ENCODE measurements around the gene WNT3. TPM values are rescaled to one million over a fixed set of nuclear protein-coding genes. Genes with fewer than 3 reads are reported as not detected.

Gene WNT3
- total and polyA plus RNA-seq, 7 experiments from 2014 or later, result 0.07 to 0.24 TPM; not detected in 5

DNA sequence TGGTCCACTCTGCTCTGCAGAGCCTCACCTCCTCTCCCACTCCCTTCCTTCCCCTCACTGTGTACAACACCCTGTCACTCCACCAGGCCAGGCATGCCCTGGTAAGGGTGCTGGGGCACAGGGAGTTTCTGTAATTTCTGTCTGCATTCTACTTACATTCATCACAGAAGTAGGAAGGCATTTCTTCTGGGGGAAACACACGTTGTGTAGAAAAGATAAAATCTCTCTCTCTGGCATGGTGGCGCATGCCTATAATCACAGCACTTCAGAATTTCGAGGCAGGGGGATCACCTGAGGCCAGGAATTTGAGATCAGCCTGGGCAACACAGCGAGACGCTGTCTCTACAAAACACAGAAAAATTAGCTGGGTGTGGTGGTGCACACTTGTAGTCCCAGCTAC, 27.0 kb downstream of the WNT3 start:
- Mint-ChIP-seq H3K27ac (no peak overlapping the region), H3K9me3 (peaks cover 0 to 4% (median 0%) of the 10 kb centered on the region in 11 donors), H3K36me3 (peaks cover 0 to 3% (median 0%) of the 10 kb centered on the region in 5 donors), H3K27me3 (peaks cover 12 to 52% (median 19%) of the 10 kb centered on the region in 5 donors), H3K4me1 (no peaks in the 10 kb centered on the region), H3K4me3 (no peak overlapping the region)
- ChIA-PET CTCF (no interaction called here), POLR2A (no interaction called here)
- Histone ChIP-seq H3K4me1 (ENCODE audit: control insufficient read depth in 2 of 2, insufficient read depth in 2 of 2, low read length in 2 of 2) (no peaks in the 10 kb centered on the region), H3K27ac (ENCODE audit: low read depth, low read length) (no peak overlapping the region), H3K36me3 (ENCODE audit: control insufficient read depth in 2 of 3, insufficient read depth in 3 of 3, low read length in 3 of 3) (no peaks in the 10 kb centered on the region), H3K9me3 (ENCODE audit: control insufficient read depth in 2 of 3, low read length in 3 of 3) (no peaks in the 10 kb centered on the region), H3K27me3 (ENCODE audit: control insufficient read depth in 2 of 2, insufficient read depth in 2 of 2, low read length in 2 of 2) (no peaks in the 10 kb centered on the region), H3K4me3 (ENCODE audit: low read length) (no peak overlapping the region)
- DNase-seq, result no peak
- ATAC-seq, result no peak
- intact Hi-C loops (cut with micrococcal nuclease), result no loop called here

DNA sequence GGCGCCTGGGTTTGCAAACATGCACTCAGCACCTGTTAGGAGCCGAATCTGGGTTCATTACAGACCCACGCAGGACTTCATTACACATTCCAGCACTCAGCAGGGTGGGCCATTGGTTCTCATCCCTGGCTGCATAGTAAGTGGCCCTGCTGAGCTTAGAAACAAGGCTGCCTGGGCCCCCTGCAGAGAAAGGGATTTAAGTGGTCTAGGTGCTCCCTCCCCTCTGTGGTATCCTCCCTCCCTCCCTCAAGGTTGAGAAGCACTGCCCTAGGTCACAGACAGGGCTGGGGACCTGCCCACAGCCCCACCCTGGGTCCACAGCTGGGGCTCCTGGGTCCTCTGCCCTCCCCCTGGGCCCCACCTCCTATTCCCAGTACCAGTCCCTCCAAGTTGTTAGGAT, 28.3 kb downstream of the WNT3 start:
- Histone ChIP-seq H3K4me1 (ENCODE audit: control insufficient read depth in 2 of 2, insufficient read depth in 2 of 2, low read length in 2 of 2) (no peaks in the 10 kb centered on the region), H3K27me3 (ENCODE audit: control insufficient read depth in 2 of 2, insufficient read depth in 2 of 2, low read length in 2 of 2) (no peaks in the 10 kb centered on the region), H3K4me3 (ENCODE audit: low read length) (no peak overlapping the region), H3K36me3 (ENCODE audit: control insufficient read depth in 2 of 3, insufficient read depth in 3 of 3, low read length in 3 of 3) (no peaks in the 10 kb centered on the region), H3K27ac (ENCODE audit: low read depth, low read length) (no peak overlapping the region), H3K9me3 (ENCODE audit: control insufficient read depth in 2 of 3, low read length in 3 of 3) (no peaks in the 10 kb centered on the region)
- Mint-ChIP-seq H3K4me1 (no peaks in the 10 kb centered on the region), H3K27me3 (peaks cover 6 to 39% (median 19%) of the 10 kb centered on the region in 5 donors), H3K36me3 (peaks cover 0 to 3% (median 0%) of the 10 kb centered on the region in 5 donors), H3K27ac (no peak overlapping the region), H3K9me3 (peaks cover 0 to 4% (median 0%) of the 10 kb centered on the region in 11 donors), H3K4me3 (no peak overlapping the region)
- intact Hi-C loops (cut with micrococcal nuclease), result no loop called here
- ATAC-seq (no peak), DNase-seq (no peak)
- ChIA-PET CTCF (no interaction called here), POLR2A (no interaction called here)

DNA sequence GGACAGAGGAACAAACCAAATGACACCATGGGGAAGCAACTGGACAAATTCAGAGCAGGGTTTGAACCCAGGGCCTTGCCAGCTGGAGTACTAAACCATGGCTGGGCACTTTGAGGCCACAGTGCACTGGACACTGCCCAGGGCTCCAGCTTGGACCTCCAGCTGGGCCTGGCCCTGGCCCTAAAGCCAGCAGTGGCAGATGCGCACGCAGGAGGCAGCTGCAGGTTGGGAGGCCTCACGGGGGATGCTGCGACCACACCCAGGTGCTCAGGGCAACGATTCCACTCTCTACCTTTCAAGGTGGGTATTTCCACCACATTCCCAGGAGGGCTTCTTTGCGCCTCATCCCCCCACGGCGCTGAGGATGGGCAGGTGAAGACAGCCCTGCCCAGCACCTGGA, 28.9 kb downstream of the WNT3 start:
- POLR2A ChIA-PET, result no interaction called here
- Histone ChIP-seq H3K27ac (ENCODE audit: low read depth, low read length) (no peak overlapping the region), H3K4me1 (ENCODE audit: control insufficient read depth in 2 of 2, insufficient read depth in 2 of 2, low read length in 2 of 2) (no peaks in the 10 kb centered on the region), H3K4me3 (ENCODE audit: low read length) (no peak overlapping the region), H3K9me3 (ENCODE audit: control insufficient read depth in 2 of 3, low read length in 3 of 3) (no peaks in the 10 kb centered on the region), H3K36me3 (ENCODE audit: control insufficient read depth in 2 of 3, insufficient read depth in 3 of 3, low read length in 3 of 3) (no peaks in the 10 kb centered on the region), H3K27me3 (ENCODE audit: control insufficient read depth in 2 of 2, insufficient read depth in 2 of 2, low read length in 2 of 2) (no peaks in the 10 kb centered on the region)
- H3K27ac Mint-ChIP-seq, result no peak overlapping the region
- peaks cover 0 to 4% (median 0%) of the 10 kb centered on the region in 11 donors for H3K9me3 Mint-ChIP-seq
- H3K4me1 Mint-ChIP-seq, result no peaks in the 10 kb centered on the region
- no peak overlapping the region for H3K4me3 Mint-ChIP-seq
- no peak for DNase-seq
- H3K27me3 Mint-ChIP-seq, result peaks cover 6 to 39% (median 19%) of the 10 kb centered on the region in 5 donors
- CTCF ChIA-PET, result no interaction called here
- no peak for ATAC-seq
- H3K36me3 Mint-ChIP-seq, result peaks cover 0 to 3% (median 0%) of the 10 kb centered on the region in 5 donors
- intact Hi-C loops (cut with micrococcal nuclease), result no loop called here

DNA sequence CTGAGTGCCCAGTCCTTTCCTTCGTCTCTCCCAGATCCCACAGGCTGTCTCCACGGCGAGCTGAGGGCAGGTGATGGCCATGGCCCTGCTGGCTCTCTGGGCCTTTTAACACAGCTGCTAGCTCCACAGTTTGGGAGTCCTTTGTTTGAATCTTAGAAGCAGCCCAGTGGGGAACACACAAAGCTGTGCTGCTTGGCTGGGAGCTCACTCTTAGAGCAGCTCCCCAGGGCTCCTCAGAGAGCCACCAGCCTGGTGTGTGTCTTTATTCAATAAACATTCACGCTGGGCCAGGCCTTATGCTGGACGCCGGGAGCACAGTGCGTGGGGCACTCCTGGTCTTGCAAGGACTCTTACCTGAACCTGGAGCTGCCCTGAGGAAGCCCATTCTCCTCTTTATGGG, 29.7 kb downstream of the WNT3 start:
- ATAC-seq (no peak), DNase-seq (no peak)
- Histone ChIP-seq H3K4me3 (ENCODE audit: low read length) (no peak overlapping the region), H3K27me3 (ENCODE audit: control insufficient read depth in 2 of 2, insufficient read depth in 2 of 2, low read length in 2 of 2) (no peaks in the 10 kb centered on the region), H3K27ac (ENCODE audit: low read depth, low read length) (no peak overlapping the region), H3K36me3 (ENCODE audit: control insufficient read depth in 2 of 3, insufficient read depth in 3 of 3, low read length in 3 of 3) (no peaks in the 10 kb centered on the region), H3K4me1 (ENCODE audit: control insufficient read depth in 2 of 2, insufficient read depth in 2 of 2, low read length in 2 of 2) (no peaks in the 10 kb centered on the region), H3K9me3 (ENCODE audit: control insufficient read depth in 2 of 3, low read length in 3 of 3) (no peaks in the 10 kb centered on the region)
- intact Hi-C loops (cut with micrococcal nuclease), result no loop called here
- no peaks in the 10 kb centered on the region for H3K4me1 Mint-ChIP-seq
- CTCF ChIA-PET, result no interaction called here
- H3K36me3 Mint-ChIP-seq, result peaks cover 0 to 3% (median 0%) of the 10 kb centered on the region in 5 donors
- H3K27ac Mint-ChIP-seq, result no peak overlapping the region
- H3K9me3 Mint-ChIP-seq, result peaks cover 0 to 4% (median 0%) of the 10 kb centered on the region in 11 donors
- H3K4me3 Mint-ChIP-seq, result no peak overlapping the region
- H3K27me3 Mint-ChIP-seq, result peaks cover 6 to 39% (median 16%) of the 10 kb centered on the region in 5 donors
- POLR2A ChIA-PET, result no interaction called here

DNA sequence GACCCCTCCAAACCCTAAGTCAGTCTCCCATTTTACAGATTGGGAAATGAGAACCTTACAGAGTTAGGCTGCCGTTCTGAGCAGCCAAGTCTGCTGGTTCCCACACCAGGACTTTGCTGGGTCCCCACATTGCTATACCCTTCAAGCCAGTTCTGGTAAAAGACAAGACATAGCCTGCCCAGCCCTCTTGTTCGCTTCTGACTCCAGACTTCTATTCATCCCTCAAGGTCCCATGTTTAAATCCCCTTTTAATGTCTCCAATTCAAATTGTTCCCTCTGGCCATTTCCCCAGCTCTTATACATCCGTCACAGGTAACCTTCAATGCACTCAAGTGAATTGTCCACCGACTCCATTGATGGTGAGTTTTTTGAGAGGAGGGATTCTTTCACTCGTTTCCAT, 30.2 kb downstream of the WNT3 start:
- H3K27me3 ChIP-seq (ENCODE audit: control insufficient read depth in 2 of 2, insufficient read depth in 2 of 2, low read length in 2 of 2), result no peaks in the 10 kb centered on the region

DNA sequence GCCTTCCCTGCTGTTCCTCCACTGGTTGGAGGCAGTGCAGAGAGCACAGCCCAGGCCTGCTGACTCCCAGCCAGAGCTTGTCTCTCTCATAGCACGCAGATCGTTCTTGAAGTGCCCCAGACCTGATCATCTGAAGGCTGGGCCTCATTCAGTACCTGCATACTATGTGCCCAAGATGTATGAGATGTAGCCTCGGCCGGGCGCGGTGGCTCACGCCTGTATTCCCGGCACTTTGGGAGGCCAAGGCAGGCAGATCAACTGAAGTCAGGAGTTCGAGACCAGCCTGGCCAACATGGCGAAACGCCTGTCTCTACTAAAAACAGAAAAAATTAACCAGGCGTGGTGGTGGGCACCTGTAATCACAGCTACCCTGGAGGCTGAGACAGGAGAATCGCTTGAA, 31.0 kb downstream of the WNT3 start:
- Mint-ChIP-seq H3K36me3 (peaks cover 0 to 3% (median 0%) of the 10 kb centered on the region in 5 donors), H3K27me3 (peaks cover 6 to 34% (median 10%) of the 10 kb centered on the region in 5 donors), H3K9me3 (peaks cover 0 to 4% (median 0%) of the 10 kb centered on the region in 11 donors), H3K4me1 (no peaks in the 10 kb centered on the region), H3K4me3 (no peak overlapping the region), H3K27ac (no peak overlapping the region)
- H3K4me3 ChIP-seq (ENCODE audit: low read length), result no peak overlapping the region
- ATAC-seq (no peak), DNase-seq (no peak)
- H3K27me3 ChIP-seq (ENCODE audit: control insufficient read depth in 2 of 2, insufficient read depth in 2 of 2, low read length in 2 of 2), result no peaks in the 10 kb centered on the region
- CTCF ChIA-PET, result no interaction called here
- H3K9me3 ChIP-seq (ENCODE audit: control insufficient read depth in 2 of 3, low read length in 3 of 3), result no peaks in the 10 kb centered on the region
- no peak overlapping the region for H3K27ac ChIP-seq (ENCODE audit: low read depth, low read length)
- no peaks in the 10 kb centered on the region for H3K36me3 ChIP-seq (ENCODE audit: control insufficient read depth in 2 of 3, insufficient read depth in 3 of 3, low read length in 3 of 3)
- POLR2A ChIA-PET, result no interaction called here
- intact Hi-C loops (cut with micrococcal nuclease), result no loop called here
- H3K4me1 ChIP-seq (ENCODE audit: control insufficient read depth in 2 of 2, insufficient read depth in 2 of 2, low read length in 2 of 2), result no peaks in the 10 kb centered on the region

More for the DNA sequence above, 30.2 kb downstream of the WNT3 start:
- CTCF ChIA-PET, result no interaction called here
- no peak for DNase-seq
- H3K4me1 Mint-ChIP-seq, result no peaks in the 10 kb centered on the region
- no peak overlapping the region for H3K4me3 Mint-ChIP-seq
- Histone ChIP-seq H3K4me3 (ENCODE audit: low read length) (no peak overlapping the region), H3K27ac (ENCODE audit: low read depth, low read length) (no peak overlapping the region), H3K4me1 (ENCODE audit: control insufficient read depth in 2 of 2, insufficient read depth in 2 of 2, low read length in 2 of 2) (no peaks in the 10 kb centered on the region), H3K9me3 (ENCODE audit: control insufficient read depth in 2 of 3, low read length in 3 of 3) (no peaks in the 10 kb centered on the region), H3K36me3 (ENCODE audit: control insufficient read depth in 2 of 3, insufficient read depth in 3 of 3, low read length in 3 of 3) (no peaks in the 10 kb centered on the region)
- ATAC-seq, result no peak
- intact Hi-C loops (cut with micrococcal nuclease), result no loop called here
- peaks cover 0 to 4% (median 0%) of the 10 kb centered on the region in 11 donors for H3K9me3 Mint-ChIP-seq
- H3K36me3 Mint-ChIP-seq, result peaks cover 0 to 3% (median 0%) of the 10 kb centered on the region in 5 donors
- peaks cover 6 to 39% (median 11%) of the 10 kb centered on the region in 5 donors for H3K27me3 Mint-ChIP-seq
- peak overlapping the region in 1 of 9 donors; percentile 37 for H3K27ac Mint-ChIP-seq
- POLR2A ChIA-PET, result no interaction called here

DNA sequence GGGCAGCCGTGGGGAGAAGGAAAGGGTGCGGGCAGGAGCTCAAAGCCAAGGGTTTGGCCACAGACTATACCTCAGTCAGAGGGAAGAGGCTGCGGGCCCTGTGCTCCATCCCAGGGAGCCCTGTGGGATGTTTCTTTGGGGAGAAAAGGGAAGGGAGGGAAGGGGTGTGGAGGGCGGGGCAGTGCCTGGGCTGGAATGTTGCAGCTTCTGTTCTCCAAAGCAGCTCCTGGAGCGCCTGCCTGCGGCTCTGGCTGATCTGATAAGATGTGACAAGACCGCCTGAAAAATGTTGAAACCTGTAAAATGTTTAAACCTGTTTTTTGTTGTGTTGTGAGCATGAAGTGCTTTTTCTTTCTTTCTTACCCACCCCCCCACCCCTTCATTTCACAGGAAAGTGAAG, 32.8 kb downstream of the WNT3 start:
- POLR2A ChIA-PET, result no interaction called here
- H3K27me3 Mint-ChIP-seq, result peaks cover under 1 to 24% (median 2%) of the 10 kb centered on the region in 5 donors
- intact Hi-C loops (cut with micrococcal nuclease), result no loop called here

More for the DNA sequence above, 32.8 kb downstream of the WNT3 start:
- CTCF ChIA-PET, result no interaction called here
- Mint-ChIP-seq H3K9me3 (peaks cover 0 to 4% (median 0%) of the 10 kb centered on the region in 11 donors), H3K4me3 (no peak overlapping the region), H3K27ac (no peak overlapping the region), H3K36me3 (peaks cover 0 to 3% (median 0%) of the 10 kb centered on the region in 5 donors), H3K4me1 (no peaks in the 10 kb centered on the region)
- Histone ChIP-seq H3K4me3 (ENCODE audit: low read length) (no peak overlapping the region), H3K9me3 (ENCODE audit: control insufficient read depth in 2 of 3, low read length in 3 of 3) (no peaks in the 10 kb centered on the region), H3K36me3 (ENCODE audit: control insufficient read depth in 2 of 3, insufficient read depth in 3 of 3, low read length in 3 of 3) (no peaks in the 10 kb centered on the region), H3K27ac (ENCODE audit: low read depth, low read length) (no peak overlapping the region), H3K27me3 (ENCODE audit: control insufficient read depth in 2 of 2, insufficient read depth in 2 of 2, low read length in 2 of 2) (no peaks in the 10 kb centered on the region), H3K4me1 (ENCODE audit: control insufficient read depth in 2 of 2, insufficient read depth in 2 of 2, low read length in 2 of 2) (no peaks in the 10 kb centered on the region)
- ATAC-seq (no peak), DNase-seq (no peak)

Measured in naive thymus-derived CD4-positive, alpha-beta T cell (primary cell).